K562 (cell line): ENCODE results near the gene CTSL.

Experiments used
- DPF2 ChIP-seq: fragments of 450-650 bp; IDR thresholded peaks from 2 replicates; pipeline ENCODE4 v1.6.1; 2016
- PHF21A ChIP-seq: fragments of 450-650 bp; IDR thresholded peaks from 2 replicates; pipeline ENCODE4 v1.6.1; 2017; ENCODE audit warnings: low read depth, borderline replicate concordance
- REST ChIP-seq, 2 experiments: fragments of 450-650 bp; formaldehyde crosslinking in 1 of 2; IDR thresholded peaks; 2 replicates each; pipeline versions ENCODE4 v1.4.0 to v1.6.1; 2014 to 2020; ENCODE audit warnings: mild to moderate bottlenecking in 2 of 2, borderline replicate concordance in 1 of 2, low read depth in 1 of 2

- TF ChIP-seq DPF2 (no peak), PHF21A (no peak), REST (IDR thresholded peaks at IDR 0.05; ENCODE audit: borderline replicate concordance) (no peak), REST (CRISPR knock-in tag; IDR thresholded peaks at IDR 0.05; ENCODE audit: low read depth) (no peak)
These were observed 48.7 kb upstream of the CTSL start for GRCh38 chr9:87676976-87677775.
